Natural killer cell treated with Interleukin-12 subunit alpha and Interleukin-12 subunit beta and Interleukin-15 and Interleukin-18, amount 100 ng/mL, for 72 hours (primary cell): ENCODE measurements around the gene MC1R. TPM values are rescaled to one million over a fixed set of nuclear protein-coding genes. Genes with fewer than 3 reads are reported as not detected.
"Not testable (repeated sequence)": the region's sequence is repeated elsewhere in the genome, so short reads cannot be mapped to it uniquely, and the experiment has no call there.

Source experiments
- ATAC-seq, 2 donors: fragments of 150-1000 bp; cut with Tn5 transposase in 1 of 2; sonication (Bioruptor Pico), chemical (Tn5 transposase) in 1 of 2; 2 replicates each; pipeline ENCODE4 v1.10.0; 2021
- DNase-seq: peaks from one replicate; pipeline ENCODE4 v3.0.0; 2022; ENCODE audit warnings: low spot score
- H3K27ac Mint-ChIP-seq, 2 donors: 1 replicate in 1 of 2; 2 replicates in 1 of 2; pipeline ENCODE4 v1.8.0; 2022; ENCODE audit warnings: mixed read lengths in 2 of 2, mild to moderate bottlenecking in 1 of 2, moderate library complexity in 1 of 2
- H3K27me3 Mint-ChIP-seq, 2 donors: 1 replicate in 1 of 2; 2 replicates in 1 of 2; pipeline ENCODE4 v1.8.0; 2022; ENCODE audit warnings: mixed read lengths in 2 of 2
- H3K36me3 Mint-ChIP-seq: one replicate; pipeline ENCODE4 v1.8.0; 2022; ENCODE audit warnings: mixed read lengths
- H3K4me1 Mint-ChIP-seq, 2 donors: 1 replicate in 1 of 2; 2 replicates in 1 of 2; pipeline ENCODE4 v1.8.0; 2022; ENCODE audit warnings: low read depth in 2 of 2, mixed read lengths in 2 of 2, mild to moderate bottlenecking in 1 of 2
- H3K4me3 Mint-ChIP-seq: one replicate; pipeline ENCODE4 v1.8.0; 2022; ENCODE audit warnings: mixed read lengths
- H3K9me3 Mint-ChIP-seq: 2 replicates; pipeline ENCODE4 v1.8.0; 2022; ENCODE audit warnings: mixed read lengths
- total RNA-seq, 2 donors: library from RNA; stranded (reverse); gene quantifications; one replicate each; pipeline ENCODE4 v1.2.3, GENCODE V29; 2022

Gene MC1R
- total RNA-seq = 10 to 100 TPM in 1 of 2 donors, 1 to 10 TPM in 1; 9.3 to 13.0 TPM

- ATAC-seq = no peak
- peak within 1 kb of the TSS in 1 of 2 donors; percentile 30 for H3K27ac Mint-ChIP-seq
- peak; percentile 58 for DNase-seq
- H3K9me3 Mint-ChIP-seq = no peaks in the 10 kb centered on the region
- H3K4me3 Mint-ChIP-seq = peak within 1 kb of the TSS; percentile 65
- H3K36me3 Mint-ChIP-seq = no peaks in the 10 kb centered on the region
- H3K27me3 Mint-ChIP-seq = peaks cover 10 to 13% of the 10 kb centered on the region in 2 donors
- peaks cover 24 to 31% of the 10 kb centered on the region in 2 donors for H3K4me1 Mint-ChIP-seq
Measured at GRCh38 chr16:89918453-89919347, at the start of gene MC1R. Gene MC1R, plus strand, starts transcription at chr16:89918862. Its CDS starts 397 bp downstream, at chr16:89919259.

- no peak for DNase-seq
- ATAC-seq = no peak
- H3K36me3 Mint-ChIP-seq = no peaks in the 10 kb centered on the region
- H3K4me1 Mint-ChIP-seq = peaks cover under 1 to 5% of the 10 kb centered on the region in 2 donors
- H3K4me3 Mint-ChIP-seq = no peak overlapping the region
- H3K27ac Mint-ChIP-seq = no peak overlapping the region
- no peaks in the 10 kb centered on the region for H3K27me3 Mint-ChIP-seq
- no peaks in the 10 kb centered on the region for H3K9me3 Mint-ChIP-seq
Measured at GRCh38 chr16:89869911-89870310, 48.8 kb upstream of the MC1R start.

- Mint-ChIP-seq H3K4me3 (no peak overlapping the region), H3K9me3 (no peaks in the 10 kb centered on the region), H3K36me3 (peaks cover 5% of the 10 kb centered on the region), H3K4me1 (peaks cover 4 to 5% of the 10 kb centered on the region in 2 donors), H3K27ac (no peak overlapping the region), H3K27me3 (no peaks in the 10 kb centered on the region)
- ATAC-seq (no peak), DNase-seq (no peak)
Measured at GRCh38 chr16:89870440-89870839, 48.2 kb upstream of the MC1R start.

- ATAC-seq (no peak), DNase-seq (no peak)
- Mint-ChIP-seq H3K4me3 (peak overlapping the region; percentile 90), H3K36me3 (peaks cover 6% of the 10 kb centered on the region), H3K9me3 (no peaks in the 10 kb centered on the region), H3K27me3 (no peaks in the 10 kb centered on the region), H3K27ac (no peak overlapping the region), H3K4me1 (peaks cover 4 to 6% of the 10 kb centered on the region in 2 donors)
Measured at GRCh38 chr16:89871895-89872294, 46.8 kb upstream of the MC1R start.

- H3K4me1 Mint-ChIP-seq = peaks cover 6 to 10% of the 10 kb centered on the region in 2 donors
- peaks cover 12% of the 10 kb centered on the region for H3K36me3 Mint-ChIP-seq
- H3K27me3 Mint-ChIP-seq = no peaks in the 10 kb centered on the region
- H3K4me3 Mint-ChIP-seq = peak within 1 kb of the TSS; percentile 90
- DNase-seq = peak; percentile 91
- H3K9me3 Mint-ChIP-seq = no peaks in the 10 kb centered on the region
- ATAC-seq = peak; percentile 55 to 73
- H3K27ac Mint-ChIP-seq = peak within 1 kb of the TSS; percentile 89 to 92
Measured at GRCh38 chr16:89873109-89873971, 45.3 kb upstream of the MC1R start, which contains the start of gene TCF25. Gene TCF25, plus strand, starts transcription at chr16:89873592. Its CDS starts 76 bp downstream, at chr16:89873668.

GRCh38 chr16:89873972-89874689, 44.5 kb upstream of the MC1R start:
- Mint-ChIP-seq H3K4me1 (peaks cover 6 to 10% of the 10 kb centered on the region in 2 donors), H3K9me3 (no peaks in the 10 kb centered on the region), H3K27me3 (no peaks in the 10 kb centered on the region), H3K36me3 (peaks cover 12% of the 10 kb centered on the region), H3K4me3 (peak overlapping the region; percentile 90), H3K27ac (peak overlapping the region; percentile 89 to 92)
- ATAC-seq (peak; percentile 89 to 92), DNase-seq (peak; percentile 97)

GRCh38 chr16:89879123-89879522, 39.5 kb upstream of the MC1R start:
- Mint-ChIP-seq H3K36me3 (peaks cover 23% of the 10 kb centered on the region), H3K4me1 (peaks cover 10 to 14% of the 10 kb centered on the region in 2 donors)
- not testable (repeated sequence) for H3K4me3 Mint-ChIP-seq, DNase-seq, ATAC-seq, H3K27me3 Mint-ChIP-seq, H3K27ac Mint-ChIP-seq, H3K9me3 Mint-ChIP-seq

- H3K9me3 Mint-ChIP-seq = no peaks in the 10 kb centered on the region
- H3K4me3 Mint-ChIP-seq = no peak overlapping the region
- no peaks in the 10 kb centered on the region for H3K27me3 Mint-ChIP-seq
- ATAC-seq (no peak), DNase-seq (peak; percentile 49)
- H3K27ac Mint-ChIP-seq = no peak overlapping the region
- H3K4me1 Mint-ChIP-seq = peaks cover 9 to 17% of the 10 kb centered on the region in 2 donors
- peaks cover 25% of the 10 kb centered on the region for H3K36me3 Mint-ChIP-seq
Measured at GRCh38 chr16:89880477-89881367, 37.9 kb upstream of the MC1R start.

GRCh38 chr16:89881368-89881730, 37.3 kb upstream of the MC1R start:
- peaks cover 9 to 17% of the 10 kb centered on the region in 2 donors for H3K4me1 Mint-ChIP-seq
- DNase-seq (no peak), ATAC-seq (no peak)
- H3K36me3 Mint-ChIP-seq = peaks cover 25% of the 10 kb centered on the region
- H3K4me3 Mint-ChIP-seq = no peak overlapping the region
- no peak overlapping the region for H3K27ac Mint-ChIP-seq
- H3K27me3 Mint-ChIP-seq = no peaks in the 10 kb centered on the region
- no peaks in the 10 kb centered on the region for H3K9me3 Mint-ChIP-seq

GRCh38 chr16:89883346-89884040, 35.2 kb upstream of the MC1R start:
- H3K4me3 Mint-ChIP-seq = no peak overlapping the region
- no peaks in the 10 kb centered on the region for H3K9me3 Mint-ChIP-seq
- no peak overlapping the region for H3K27ac Mint-ChIP-seq
- no peaks in the 10 kb centered on the region for H3K27me3 Mint-ChIP-seq
- peaks cover 20% of the 10 kb centered on the region for H3K36me3 Mint-ChIP-seq
- DNase-seq (no peak), ATAC-seq (no peak)
- peaks cover 5 to 15% of the 10 kb centered on the region in 2 donors for H3K4me1 Mint-ChIP-seq

GRCh38 chr16:89884041-89884421, 34.6 kb upstream of the MC1R start:
- H3K27ac Mint-ChIP-seq = no peak overlapping the region
- no peaks in the 10 kb centered on the region for H3K9me3 Mint-ChIP-seq
- H3K36me3 Mint-ChIP-seq = peaks cover 20% of the 10 kb centered on the region
- DNase-seq (no peak), ATAC-seq (peak in 1 of 2 donors; percentile 24)
- peaks cover 5 to 15% of the 10 kb centered on the region in 2 donors for H3K4me1 Mint-ChIP-seq
- no peak overlapping the region for H3K4me3 Mint-ChIP-seq
- H3K27me3 Mint-ChIP-seq = no peaks in the 10 kb centered on the region

GRCh38 chr16:89887243-89887642, 31.4 kb upstream of the MC1R start:
- Mint-ChIP-seq H3K9me3 (no peaks in the 10 kb centered on the region), H3K27me3 (no peaks in the 10 kb centered on the region), H3K4me1 (peaks cover 10 to 17% of the 10 kb centered on the region in 2 donors), H3K4me3 (no peak overlapping the region), H3K27ac (no peak overlapping the region), H3K36me3 (peaks cover 20% of the 10 kb centered on the region)
- ATAC-seq = no peak
- DNase-seq = no peak
